Cortex of kidney (tissue), 1 donor: ENCODE measurements around the gene MRPL34.
"Not testable (repeated sequence)": the region's sequence is repeated elsewhere in the genome, so short reads cannot be mapped to it uniquely, and the experiment has no call there.

ENCODE experiments used
- DNase-seq: peaks from one replicate; lab custom pipeline; 2025; lab: John Stamatoyannopoulos, UW

MRPL34 gene

GRCh38 chr19:17305517-17306284 lies at the start of gene MRPL34:
Gene MRPL34, plus strand, starts transcription at chr19:17305872. Its CDS starts 21 bp downstream, at chr19:17305893.
- peak; percentile 90 for DNase-seq

- DNase-seq, result no peak
Observed at GRCh38 chr19:17256130-17256529, 49.5 kb upstream of the MRPL34 start.

DNA sequence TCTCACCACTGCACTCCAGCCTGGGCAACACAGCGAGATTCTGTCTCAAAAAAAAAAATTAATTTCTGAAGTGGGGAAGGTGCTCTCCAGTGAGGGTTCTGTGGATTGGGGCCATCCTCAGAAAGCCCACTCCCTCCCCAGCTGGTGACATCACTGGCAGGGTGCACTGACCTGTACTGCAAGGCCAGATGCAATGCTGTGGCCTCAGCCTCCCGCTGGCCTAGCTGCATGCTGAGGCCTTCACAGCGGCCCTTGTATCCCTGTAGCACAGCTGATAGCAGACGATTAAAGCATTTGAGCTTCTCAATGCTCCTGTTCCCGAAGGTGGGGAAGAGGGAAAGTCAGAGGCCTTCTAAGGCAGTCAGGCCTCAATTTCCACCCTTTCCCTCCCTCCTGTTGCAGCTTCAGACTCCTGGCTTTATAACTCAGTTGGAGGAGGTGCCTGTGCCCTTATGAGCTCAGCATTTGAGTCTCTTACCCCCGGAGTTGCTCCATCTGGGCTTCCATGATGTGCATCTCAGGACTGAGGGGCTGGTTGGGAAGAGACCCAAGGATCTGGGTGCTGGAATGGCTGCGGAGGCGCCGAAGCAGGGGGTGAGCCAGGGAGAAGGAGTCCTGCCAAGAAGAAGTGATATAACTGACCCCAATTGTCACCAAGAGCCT lies 46.4 kb upstream of the MRPL34 start:
- DNase-seq, result no peak

DNA sequence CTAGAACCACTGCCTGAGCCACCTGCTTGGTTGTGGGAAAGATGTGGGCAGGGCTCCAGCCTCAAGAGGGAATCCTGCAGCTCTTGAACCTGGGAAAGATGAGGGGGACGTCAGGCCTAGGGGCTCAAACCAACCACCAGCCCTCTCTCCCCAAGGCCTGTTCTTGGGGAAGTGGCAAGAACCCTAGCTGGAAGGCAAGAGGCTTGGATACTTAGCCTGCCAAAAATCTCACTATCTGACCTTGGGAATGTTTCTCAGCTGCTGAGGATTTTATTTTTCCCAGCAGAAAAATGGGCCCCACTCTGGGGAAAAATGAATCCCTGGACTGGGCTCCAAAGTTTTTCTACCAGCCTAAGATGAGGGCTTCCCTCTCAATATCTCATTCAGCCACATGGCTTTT lies 45.7 kb upstream of the MRPL34 start:
- no peak for DNase-seq

DNA sequence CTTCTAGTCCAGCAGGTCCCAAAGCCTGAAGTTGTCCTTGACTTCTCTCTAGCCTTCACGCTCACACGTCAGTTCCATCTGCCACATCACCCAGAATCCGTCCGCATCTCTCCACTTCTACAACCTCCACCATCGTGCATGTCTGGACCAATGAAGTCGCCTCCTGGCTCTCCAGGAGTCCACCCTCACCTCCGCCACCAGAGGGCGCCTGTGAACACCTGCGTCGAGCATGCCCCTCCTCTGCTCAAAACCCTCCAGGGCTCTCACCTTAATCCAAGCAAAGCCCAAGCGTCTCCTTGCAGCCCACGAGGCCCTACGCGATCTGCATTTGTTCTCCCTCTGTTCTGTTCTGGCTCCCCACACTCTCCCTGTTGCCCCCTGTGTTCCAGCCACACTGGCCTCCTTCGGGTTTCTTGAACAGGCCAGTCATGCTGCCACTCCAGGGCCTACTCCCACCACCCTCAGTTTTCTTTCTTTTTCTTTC lies 44.8 kb upstream of the MRPL34 start:
- no peak for DNase-seq

GRCh38 chr19:17262557-17262956 lies 43.1 kb upstream of the MRPL34 start:
- no peak for DNase-seq

DNA sequence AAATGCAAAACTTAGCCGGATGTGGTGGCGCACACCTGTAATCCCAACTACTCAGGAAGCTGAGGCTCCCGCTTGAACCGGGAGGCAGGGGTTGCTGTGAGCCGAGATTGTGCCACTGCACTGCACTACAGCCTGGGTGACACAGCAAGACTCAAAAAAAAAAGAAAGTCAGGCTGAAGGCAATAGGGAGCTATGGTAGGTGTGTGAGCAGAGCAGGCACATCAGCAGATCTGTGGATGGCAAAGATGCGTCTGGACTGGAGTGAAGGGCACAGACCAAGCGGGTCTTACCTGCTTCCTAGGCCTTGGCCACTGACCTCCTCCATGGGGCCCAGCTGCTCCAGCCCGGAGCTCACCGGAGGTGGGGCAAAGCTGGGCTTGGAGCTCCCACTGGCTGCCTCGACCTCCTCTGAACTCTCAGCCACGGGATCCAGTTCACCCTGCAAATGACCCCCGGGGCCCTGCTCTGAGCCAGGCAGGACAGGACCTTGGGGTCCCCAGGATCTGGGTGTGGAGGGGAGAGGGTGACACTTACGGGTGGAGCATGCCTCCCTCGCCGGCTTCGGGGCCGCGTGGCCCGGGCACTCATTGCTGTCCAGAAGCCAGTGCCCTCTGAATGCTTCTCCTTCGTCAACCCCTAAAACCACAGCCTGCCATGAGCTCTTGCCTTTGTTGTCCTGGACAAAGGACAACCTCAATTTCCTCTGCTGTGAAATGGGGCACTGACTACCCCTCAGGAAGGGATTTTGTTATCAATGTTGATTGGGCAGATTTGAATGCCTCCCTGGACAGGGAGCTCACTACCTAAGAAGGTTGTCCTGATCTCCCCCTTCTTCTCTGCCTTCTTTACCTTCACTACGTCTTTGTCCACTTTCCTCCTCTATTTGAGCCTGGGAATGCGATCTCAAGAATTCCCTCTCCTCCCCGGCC lies 41.7 kb upstream of the MRPL34 start:
- DNase-seq, result no peak

GRCh38 chr19:17264641-17264979 lies 41.1 kb upstream of the MRPL34 start, which contains the start of gene USHBP1:
Gene USHBP1, minus strand, starts transcription at chr19:17264745. Its CDS starts 446 bp downstream, at chr19:17264299.
- DNase-seq, result no peak

DNA sequence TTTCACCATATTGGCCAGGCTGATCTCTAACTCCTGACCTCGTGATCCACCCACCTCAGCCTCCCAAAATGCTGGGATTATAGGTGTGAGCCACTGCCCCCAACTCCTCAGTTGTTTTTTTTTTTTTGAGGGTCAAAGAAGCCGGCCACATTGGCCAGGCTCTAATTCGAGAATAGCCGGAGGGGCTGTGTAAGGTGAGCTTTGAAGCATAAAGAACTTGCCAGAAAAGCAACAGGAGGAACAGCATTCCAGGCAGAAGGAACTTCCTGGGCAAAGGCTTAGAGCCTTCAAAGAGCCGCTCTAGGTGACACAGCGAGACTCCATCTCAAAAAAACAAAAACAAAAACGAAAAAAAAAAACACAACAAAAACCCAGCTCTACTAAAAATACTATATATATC lies 39.6 kb upstream of the MRPL34 start:
- no peak for DNase-seq

DNA sequence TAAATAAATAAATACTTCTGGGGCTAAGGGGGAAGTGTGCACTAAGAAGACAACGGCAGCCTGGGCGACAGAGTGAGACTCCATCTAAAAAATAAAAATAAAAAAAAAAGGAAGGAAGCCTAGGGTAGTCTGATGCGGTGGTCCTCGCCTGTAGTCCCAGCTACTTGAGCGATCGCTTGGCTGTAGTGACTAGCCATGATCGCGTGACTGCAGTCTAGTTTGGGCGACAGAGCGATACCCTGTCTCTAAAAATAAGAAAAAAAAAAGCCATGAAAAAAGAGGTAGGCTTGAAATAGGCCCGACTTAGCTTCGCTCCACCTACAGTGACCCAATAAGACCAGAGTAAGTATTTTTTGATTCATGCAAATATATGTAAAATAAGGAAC lies 39.1 kb upstream of the MRPL34 start:
- no peak for DNase-seq

DNA sequence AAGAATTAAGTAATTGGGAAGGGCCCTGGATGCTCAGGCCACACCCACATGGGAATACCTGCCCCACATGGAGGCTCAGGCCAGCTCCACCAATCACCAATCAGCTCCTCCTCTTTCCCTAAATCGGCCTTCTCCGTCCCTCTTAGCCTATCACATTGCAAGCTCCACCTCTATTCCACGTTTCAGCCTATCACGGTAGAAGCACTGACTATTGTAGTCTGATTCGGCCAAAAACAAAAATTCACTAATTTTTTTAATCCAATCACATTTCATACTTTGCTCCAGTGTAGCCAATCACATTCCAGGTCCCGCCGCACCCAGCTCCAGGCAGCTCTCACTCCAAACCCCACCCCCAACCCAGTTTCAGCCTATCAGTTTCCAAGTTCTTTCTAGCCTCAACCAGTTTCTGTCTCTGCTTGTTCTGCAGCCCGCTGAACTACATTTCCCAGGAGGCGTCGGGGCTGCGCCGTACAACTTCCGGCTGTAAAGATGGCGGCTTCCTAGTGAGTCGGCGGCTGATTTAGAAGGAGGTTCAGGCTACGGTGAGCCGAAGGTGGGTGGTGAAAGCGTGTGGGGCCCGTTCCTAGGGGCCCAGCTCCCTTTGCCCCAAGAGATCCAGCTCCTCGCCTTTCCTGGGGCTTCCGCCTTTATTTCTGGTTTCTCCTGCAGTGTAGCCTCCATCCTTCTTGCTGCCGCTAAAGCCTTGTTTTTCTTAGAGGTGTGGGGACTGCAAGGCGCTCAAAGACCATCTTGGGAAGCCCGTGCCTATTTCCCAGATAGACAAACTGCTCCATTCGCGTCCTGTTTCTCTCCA lies 38.5 kb upstream of the MRPL34 start, which contains the start of gene BABAM1:
Gene BABAM1, plus strand, starts transcription at position 469 of the 814 bp plus-strand sequence. CDS start 1,364 bp downstream, outside the sequence.
- DNase-seq, result no peak

GRCh38 chr19:17268754-17269153 lies 36.9 kb upstream of the MRPL34 start:
- DNase-seq, result no peak

GRCh38 chr19:17274892-17275291 lies 30.8 kb upstream of the MRPL34 start:
- DNase-seq, result not testable (repeated sequence)

- no peak for DNase-seq
Observed at GRCh38 chr19:17275441-17276175, 30.1 kb upstream of the MRPL34 start.

- no peak for DNase-seq
Observed at GRCh38 chr19:17279436-17279835, 26.2 kb upstream of the MRPL34 start.

DNA sequence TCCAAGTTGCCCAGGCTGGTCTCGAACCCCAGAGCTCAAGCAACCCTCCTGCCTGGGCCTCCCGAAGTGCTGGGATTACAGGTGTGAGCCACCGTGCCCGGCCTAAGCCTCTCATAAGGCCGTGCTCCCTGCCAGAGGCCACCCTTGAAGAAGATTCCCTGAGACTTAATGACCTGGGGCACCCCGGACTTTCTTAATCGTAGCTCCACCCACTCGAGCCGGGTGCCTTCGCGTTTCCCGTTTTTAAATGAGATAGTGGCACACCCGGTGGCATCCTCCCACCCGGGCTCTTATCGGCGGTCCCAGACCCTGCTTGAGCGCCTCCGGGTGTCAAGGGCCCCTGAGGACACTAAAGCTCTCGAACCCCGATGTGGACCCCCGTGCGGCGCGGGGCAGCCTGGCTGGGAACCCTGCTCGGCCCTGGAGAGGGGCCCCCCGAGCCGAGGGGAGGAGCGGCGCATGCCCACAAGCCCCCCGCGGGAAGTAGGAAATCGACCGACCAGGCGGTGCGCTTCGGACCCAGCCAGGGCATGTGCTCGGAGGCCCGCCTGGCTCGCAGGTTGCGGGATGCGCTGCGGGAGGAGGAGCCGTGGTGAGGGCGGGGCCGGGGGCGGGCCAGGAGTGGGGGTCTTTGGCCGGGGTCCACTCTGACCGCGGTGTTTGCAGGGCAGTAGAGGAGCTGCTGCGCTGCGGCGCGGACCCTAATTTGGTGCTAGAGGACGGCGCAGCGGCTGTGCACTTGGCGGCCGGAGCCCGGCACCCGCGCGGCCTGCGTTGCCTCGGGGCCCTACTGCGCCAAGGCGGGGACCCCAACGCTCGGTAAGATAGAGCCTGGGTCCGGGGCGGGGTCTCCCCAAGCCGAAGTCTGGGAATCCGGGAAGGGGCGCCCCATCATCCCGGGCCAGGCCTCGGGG lies 24.0 kb upstream of the MRPL34 start, which contains the start of gene ANKLE1:
Gene ANKLE1, plus strand, starts transcription at position 511 of the 914 bp plus-strand sequence. Its CDS starts 20 bp downstream, at position 531.
- no peak for DNase-seq

DNA sequence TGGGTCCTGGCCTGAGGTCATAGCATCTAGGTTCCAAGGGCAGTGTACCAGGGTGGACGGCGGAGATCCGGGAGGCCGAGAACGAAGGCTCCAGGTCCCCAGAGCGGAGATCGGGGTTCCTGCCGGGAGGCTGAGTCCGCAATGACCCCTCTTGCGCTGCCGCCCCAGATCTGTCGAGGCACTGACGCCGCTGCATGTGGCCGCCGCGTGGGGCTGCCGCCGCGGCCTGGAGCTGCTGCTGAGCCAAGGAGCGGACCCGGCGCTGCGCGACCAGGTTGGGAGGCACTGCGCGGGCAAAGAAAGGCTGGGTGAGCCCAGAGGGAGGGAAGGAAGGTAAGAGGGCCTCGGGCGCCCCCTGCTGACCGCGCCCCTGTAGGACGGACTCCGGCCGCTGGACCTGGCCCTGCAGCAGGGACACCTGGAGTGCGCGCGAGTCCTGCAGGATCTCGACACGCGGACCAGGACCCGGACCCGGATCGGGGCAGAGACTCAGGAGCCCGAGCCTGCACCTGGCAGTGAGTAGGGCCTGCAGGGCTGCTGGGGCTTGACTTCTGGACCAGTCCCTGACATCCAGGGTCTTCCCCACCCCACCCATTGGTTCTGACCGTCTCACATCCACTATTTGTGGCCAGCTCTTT lies 23.1 kb upstream of the MRPL34 start:
- DNase-seq, result no peak

DNA sequence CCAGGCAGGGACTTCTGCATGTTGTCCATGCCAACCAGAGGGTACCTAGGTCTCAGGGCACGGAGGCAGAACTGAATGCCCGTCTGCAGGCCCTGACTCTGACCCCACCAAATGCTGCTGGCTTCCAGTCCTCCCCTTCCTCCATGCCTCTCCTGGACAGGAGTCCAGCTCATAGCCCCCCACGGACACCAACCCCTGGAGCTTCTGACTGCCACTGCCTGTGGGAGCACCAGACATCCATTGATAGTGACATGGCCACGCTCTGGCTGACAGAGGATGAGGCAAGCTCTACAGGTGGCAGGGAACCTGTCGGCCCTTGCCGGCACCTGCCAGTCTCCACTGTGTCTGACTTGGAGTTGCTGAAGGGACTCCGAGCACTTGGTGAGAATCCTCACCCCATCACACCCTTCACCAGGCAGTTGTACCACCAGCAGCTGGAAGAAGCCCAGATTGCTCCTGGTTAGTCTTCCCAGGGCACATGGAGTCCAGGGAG lies 22.1 kb upstream of the MRPL34 start:
- no peak for DNase-seq
